Central memory CD8-positive, alpha-beta T cell (primary cell): ENCODE data around the gene SAT2.
A peak's percentile ranks its signal among the peaks of the same experiment; 100 is the strongest.
"Not testable (repeated sequence)": the region's sequence is repeated elsewhere in the genome, so short reads cannot be mapped to it uniquely, and the experiment has no call there.

Source experiments
- ATAC-seq: fragments of 150-1000 bp; cut with Tn5 transposase; replicated peaks from 2 replicates; pipeline ENCODE4 v1.10.0; 2022; ENCODE audit warnings: mild to moderate bottlenecking, moderate FRiP score, moderate number of reproducible peaks; ENCODE audit not compliant: poor library complexity, severe bottlenecking; ENCODE audit errors: extremely low read depth
- DNase-seq, 2 donors: peaks; one replicate each; pipeline ENCODE4 v3.0.0; 2021; ENCODE audit warnings: low spot score in 2 of 2
- H3K27ac Mint-ChIP-seq: one replicate; pipeline ENCODE4 v1.8.0; 2022; ENCODE audit warnings: low read depth, mild to moderate bottlenecking, moderate library complexity, mixed read lengths
- H3K27me3 Mint-ChIP-seq: one replicate; pipeline ENCODE4 v1.8.0; 2022; ENCODE audit warnings: mixed read lengths
- H3K36me3 Mint-ChIP-seq: one replicate; pipeline ENCODE4 v1.8.0; 2022; ENCODE audit warnings: mild to moderate bottlenecking, moderate library complexity, mixed read lengths; ENCODE audit not compliant: insufficient read depth
- H3K4me1 Mint-ChIP-seq: one replicate; pipeline ENCODE4 v1.8.0; 2022; ENCODE audit warnings: mixed read lengths
- H3K4me3 Mint-ChIP-seq: one replicate; pipeline ENCODE4 v1.8.0; 2022; ENCODE audit warnings: mild to moderate bottlenecking, moderate library complexity, mixed read lengths
- H3K9me3 Mint-ChIP-seq: one replicate; pipeline ENCODE4 v1.8.0; 2022; ENCODE audit warnings: mixed read lengths

The SAT2 gene

DNA sequence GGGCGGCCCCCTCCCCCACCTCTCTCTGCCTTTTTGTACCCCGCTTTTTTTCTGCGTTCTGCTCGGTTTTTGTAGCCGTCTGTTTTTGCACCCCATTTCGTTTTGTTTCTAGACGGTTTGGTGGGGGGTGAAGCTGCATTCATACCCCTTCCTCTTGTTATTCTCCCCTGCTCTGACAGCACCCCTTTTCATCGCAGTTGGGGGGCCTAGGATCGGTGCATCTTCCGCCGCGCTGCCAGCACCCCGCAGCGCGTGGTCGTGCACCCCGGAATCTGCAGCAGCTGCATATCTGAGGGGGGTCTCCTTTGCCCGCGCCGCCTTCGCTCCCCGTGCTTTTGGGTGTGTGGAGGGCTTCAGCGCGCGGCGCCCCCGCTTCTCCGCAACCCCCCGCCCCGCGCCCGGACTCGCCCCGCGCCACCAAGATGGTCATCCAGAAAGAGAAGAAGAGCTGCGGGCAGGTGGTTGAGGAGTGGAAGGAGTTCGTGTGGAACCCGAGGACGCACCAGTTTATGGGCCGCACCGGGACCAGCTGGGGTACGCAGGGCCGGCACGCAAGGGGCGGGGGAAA, 23.6 kb upstream of the SAT2 start:
- peaks cover 73% of the 10 kb centered on the region for H3K27me3 Mint-ChIP-seq
- H3K27ac Mint-ChIP-seq: no peak overlapping the region
- DNase-seq: no peak
- no peaks in the 10 kb centered on the region for H3K9me3 Mint-ChIP-seq
- peak overlapping the region; percentile 69 for H3K4me3 Mint-ChIP-seq
- peaks cover 6% of the 10 kb centered on the region for H3K36me3 Mint-ChIP-seq
- H3K4me1 Mint-ChIP-seq: peaks cover 18% of the 10 kb centered on the region
- ATAC-seq: peak; percentile 15

DNA sequence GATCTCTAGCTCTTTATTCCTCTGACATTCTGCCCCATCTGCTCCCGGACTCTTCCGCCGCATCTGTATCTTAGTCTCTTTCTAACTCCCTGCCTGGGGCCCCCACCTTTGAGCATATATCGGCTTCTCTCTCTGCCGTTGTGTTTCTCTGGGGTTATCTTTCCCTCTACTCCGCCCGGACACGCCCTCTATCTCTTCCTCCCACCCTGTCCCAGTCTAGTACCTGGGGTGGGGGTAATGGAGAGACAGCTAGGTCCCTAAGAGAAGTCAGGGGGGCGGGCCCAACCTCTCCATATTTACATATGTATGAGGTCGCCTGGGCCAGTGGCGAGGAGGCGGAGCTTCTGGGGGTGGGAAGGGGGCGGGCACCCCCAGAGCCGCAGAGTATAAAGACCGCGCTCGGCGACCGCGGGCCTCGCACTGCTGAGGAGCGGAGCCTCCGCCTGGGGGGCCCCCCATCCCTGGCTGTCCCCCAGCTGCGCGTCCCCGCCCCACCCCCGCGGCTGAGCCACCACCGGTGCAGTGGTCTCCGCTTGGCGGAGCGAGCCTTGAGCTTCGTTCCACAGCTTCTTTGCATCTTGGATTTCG, 23.0 kb upstream of the SAT2 start, which contains the start of gene ATP1B2:
Gene ATP1B2, plus strand, starts transcription at position 418 of the 588 bp plus-strand sequence. CDS start 593 bp downstream, outside the sequence.
- ATAC-seq (peak; percentile 85), DNase-seq (peak; percentile 35 to 41)
- H3K27ac Mint-ChIP-seq: no peak within 1 kb of the TSS

DNA sequence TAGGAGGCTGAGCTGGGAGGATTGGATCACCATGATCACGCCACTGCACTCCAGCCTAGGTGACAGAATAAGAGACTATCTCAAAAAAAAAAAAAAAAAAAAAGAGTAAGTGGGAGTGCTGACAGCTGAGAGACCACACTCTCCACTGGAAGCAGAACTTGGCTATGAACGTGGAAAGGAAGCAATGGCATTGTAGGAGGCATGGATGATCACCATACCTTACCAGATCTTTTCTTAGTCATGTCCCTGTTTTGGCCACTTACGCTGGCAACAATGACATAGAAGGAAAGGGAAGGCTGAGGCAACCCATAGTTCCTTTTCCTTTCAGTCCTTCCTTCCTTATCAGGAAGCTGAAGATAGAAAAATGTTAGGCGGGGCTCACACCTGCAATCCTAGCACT, 19.4 kb upstream of the SAT2 start:
- Mint-ChIP-seq H3K27ac (no peak overlapping the region), H3K36me3 (peaks cover 5% of the 10 kb centered on the region)
- ATAC-seq: no peak

More for the DNA sequence above, 23.0 kb upstream of the SAT2 start, which contains the start of gene ATP1B2:
- Mint-ChIP-seq H3K36me3 (peaks cover 6% of the 10 kb centered on the region), H3K4me1 (peaks cover 18% of the 10 kb centered on the region), H3K4me3 (peak within 1 kb of the TSS; percentile 69), H3K27me3 (peaks cover 78% of the 10 kb centered on the region), H3K9me3 (no peaks in the 10 kb centered on the region)

DNA sequence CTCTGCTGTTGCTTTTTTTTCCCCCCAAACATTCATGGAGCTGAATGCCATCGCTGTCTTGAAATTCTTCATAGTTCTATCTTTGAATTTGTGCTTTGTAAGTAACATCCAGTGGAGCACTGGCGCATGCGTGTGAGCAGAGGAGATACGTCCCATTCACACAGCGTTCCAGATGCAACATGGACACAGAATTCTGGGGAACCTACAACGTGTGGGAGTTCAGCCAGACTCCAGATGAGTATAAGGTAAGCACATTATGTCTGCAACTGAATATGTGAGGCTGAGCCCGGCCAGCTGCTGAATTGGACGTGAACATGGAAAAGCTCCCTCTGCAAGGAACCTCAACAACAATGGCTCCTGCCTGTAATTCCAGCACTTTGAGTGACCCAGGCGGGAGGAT, 18.8 kb upstream of the SAT2 start:
- H3K4me3 Mint-ChIP-seq: no peak overlapping the region
- H3K36me3 Mint-ChIP-seq: peaks cover 4% of the 10 kb centered on the region
- peaks cover 59% of the 10 kb centered on the region for H3K27me3 Mint-ChIP-seq
- DNase-seq (no peak), ATAC-seq (no peak)
- H3K9me3 Mint-ChIP-seq: no peaks in the 10 kb centered on the region
- H3K4me1 Mint-ChIP-seq: peaks cover 18% of the 10 kb centered on the region
- no peak overlapping the region for H3K27ac Mint-ChIP-seq

More for the DNA sequence above, 19.4 kb upstream of the SAT2 start:
- peaks cover 18% of the 10 kb centered on the region for H3K4me1 Mint-ChIP-seq
- no peaks in the 10 kb centered on the region for H3K9me3 Mint-ChIP-seq
- DNase-seq: no peak
- no peak overlapping the region for H3K4me3 Mint-ChIP-seq
- peaks cover 61% of the 10 kb centered on the region for H3K27me3 Mint-ChIP-seq

DNA sequence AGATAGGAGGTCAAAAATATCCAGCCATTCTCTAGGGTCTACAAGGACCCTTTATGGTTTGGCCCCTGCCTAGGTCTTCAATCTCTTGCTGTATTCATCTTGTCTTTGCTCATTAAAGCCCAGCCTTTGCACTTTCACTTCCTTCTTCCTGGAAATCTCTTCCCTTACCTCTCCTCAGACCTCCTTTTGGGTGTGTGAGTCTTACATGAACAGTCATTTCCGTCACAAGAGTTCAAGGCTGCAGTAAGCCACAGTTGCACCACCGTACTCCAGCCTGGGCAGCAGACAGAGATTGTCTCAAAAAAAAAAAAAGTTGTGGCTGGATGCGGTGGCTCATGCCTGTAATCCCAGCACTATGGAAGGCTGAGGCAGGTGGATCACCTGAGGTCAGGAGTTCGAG, 17.2 kb upstream of the SAT2 start:
- no peak overlapping the region for H3K27ac Mint-ChIP-seq
- peaks cover 2% of the 10 kb centered on the region for H3K36me3 Mint-ChIP-seq
- ATAC-seq (no peak), DNase-seq (no peak)
- H3K4me1 Mint-ChIP-seq: peaks cover 1% of the 10 kb centered on the region
- no peak overlapping the region for H3K4me3 Mint-ChIP-seq
- peaks cover 42% of the 10 kb centered on the region for H3K27me3 Mint-ChIP-seq
- no peaks in the 10 kb centered on the region for H3K9me3 Mint-ChIP-seq

DNA sequence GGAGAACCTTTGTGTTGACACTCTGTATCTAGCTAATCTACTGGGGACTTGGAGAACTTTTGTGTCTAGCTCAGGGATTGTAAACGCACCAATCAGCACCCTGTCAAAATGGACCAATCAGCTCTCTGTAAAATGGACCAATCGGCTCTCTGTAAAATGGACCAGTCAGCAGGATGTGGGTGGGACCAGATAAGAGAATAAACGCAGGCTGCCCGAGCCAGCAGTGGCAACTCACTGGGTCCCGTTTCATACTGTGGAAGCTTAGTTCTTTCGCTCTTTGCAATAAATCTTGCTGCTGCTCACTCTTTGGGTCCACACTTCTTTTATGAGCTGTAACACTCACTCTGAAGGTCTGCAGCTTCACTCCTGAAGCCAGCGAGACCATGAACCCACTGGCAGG, 14.0 kb upstream of the SAT2 start:
- DNase-seq, H3K36me3 Mint-ChIP-seq, H3K9me3 Mint-ChIP-seq, H3K4me3 Mint-ChIP-seq, H3K27ac Mint-ChIP-seq, ATAC-seq, H3K4me1 Mint-ChIP-seq: not testable (repeated sequence)
- peaks cover 21% of the 10 kb centered on the region for H3K27me3 Mint-ChIP-seq

DNA sequence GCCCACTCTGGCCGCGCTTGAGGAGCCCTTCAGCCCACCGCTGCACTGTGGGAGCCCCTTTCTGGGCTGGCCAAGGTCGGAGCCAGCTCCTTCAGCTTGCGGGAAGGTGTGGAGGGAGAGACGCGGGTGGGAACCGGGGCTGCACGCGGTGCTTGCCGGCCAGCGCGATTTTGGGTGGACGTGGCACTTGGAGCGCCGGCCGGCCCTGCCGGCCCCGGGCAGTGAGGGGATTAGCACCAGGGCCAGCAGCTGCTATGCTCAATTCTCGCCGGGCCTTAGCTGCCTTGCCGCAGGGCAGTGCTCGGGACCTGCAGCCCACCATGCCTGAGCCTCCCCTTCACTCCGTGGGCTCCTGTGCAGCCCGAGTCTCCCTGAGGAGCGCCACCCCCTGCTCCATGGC, 13.2 kb upstream of the SAT2 start:
- no peak for ATAC-seq
- no peak for DNase-seq
- Mint-ChIP-seq H3K4me1 (no peaks in the 10 kb centered on the region), H3K27ac (no peak overlapping the region), H3K4me3 (no peak overlapping the region), H3K27me3 (peaks cover 12% of the 10 kb centered on the region), H3K36me3 (no peaks in the 10 kb centered on the region), H3K9me3 (no peaks in the 10 kb centered on the region)

DNA sequence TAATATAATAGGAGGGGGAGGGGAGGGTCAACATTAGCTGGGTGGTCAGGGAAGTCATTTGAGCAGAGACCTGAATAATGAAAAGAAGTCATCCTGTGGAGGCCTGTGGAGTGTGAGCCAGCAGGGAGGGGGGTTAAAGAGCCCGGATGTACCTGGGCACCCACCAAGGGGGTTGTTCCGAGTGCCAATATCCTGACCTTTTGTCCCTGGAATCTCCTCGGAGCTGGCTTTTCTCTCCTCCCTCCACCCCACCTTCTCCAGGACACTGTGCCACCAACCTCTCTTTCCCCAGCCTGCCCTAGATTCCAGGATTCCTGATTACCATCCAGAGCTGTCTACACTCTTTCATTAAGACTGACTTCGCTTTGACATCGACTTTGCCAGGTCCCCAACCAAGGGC, 8.5 kb upstream of the SAT2 start:
- no peak overlapping the region for H3K27ac Mint-ChIP-seq
- H3K4me1 Mint-ChIP-seq: no peaks in the 10 kb centered on the region
- ATAC-seq (no peak), DNase-seq (no peak)
- H3K27me3 Mint-ChIP-seq: no peaks in the 10 kb centered on the region
- no peaks in the 10 kb centered on the region for H3K9me3 Mint-ChIP-seq
- no peaks in the 10 kb centered on the region for H3K36me3 Mint-ChIP-seq
- no peak overlapping the region for H3K4me3 Mint-ChIP-seq

DNA sequence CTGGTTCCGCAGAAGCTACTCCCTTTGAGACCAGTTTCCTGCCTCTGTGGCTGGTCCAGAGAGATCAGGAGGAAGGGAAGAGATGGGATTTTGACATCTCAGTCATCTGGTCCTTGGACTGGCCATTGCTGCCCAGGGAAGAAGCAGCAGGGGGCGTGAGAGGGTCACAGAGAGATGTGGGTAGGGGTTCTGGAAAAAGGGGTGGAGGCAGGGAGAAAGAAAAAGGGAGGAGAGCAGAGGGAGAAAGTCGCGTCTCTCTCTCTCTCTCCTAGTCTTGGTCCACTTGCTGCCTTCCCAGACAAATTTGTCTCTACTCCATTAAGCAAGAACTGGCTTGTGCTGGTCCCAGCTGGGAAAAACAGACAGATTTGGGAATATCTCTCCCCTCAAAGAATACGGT, 6.8 kb upstream of the SAT2 start:
- DNase-seq: no peak
- Mint-ChIP-seq H3K27ac (no peak overlapping the region), H3K9me3 (no peaks in the 10 kb centered on the region)

DNA sequence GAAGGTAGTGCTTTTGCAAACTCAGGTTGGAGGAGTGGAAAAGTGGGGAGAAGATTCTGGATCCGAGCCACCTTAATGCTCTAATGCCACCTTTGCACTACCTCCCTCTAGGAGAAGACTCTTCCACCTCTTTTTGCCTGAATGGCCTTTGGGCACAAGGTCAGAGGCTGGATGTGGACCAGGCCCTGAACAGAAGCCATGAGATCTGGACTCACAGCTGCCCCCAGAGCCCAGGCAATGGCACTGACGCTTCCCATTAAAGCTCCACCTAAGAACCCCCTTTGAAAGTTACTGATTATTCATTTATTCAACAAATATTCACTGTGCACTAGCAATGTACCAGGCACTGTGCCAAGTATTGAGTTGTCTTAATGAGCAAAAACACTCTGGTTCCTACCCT, 5.5 kb upstream of the SAT2 start:
- ATAC-seq (no peak), DNase-seq (no peak)
- H3K36me3 Mint-ChIP-seq: no peaks in the 10 kb centered on the region
- no peaks in the 10 kb centered on the region for H3K9me3 Mint-ChIP-seq
- no peak overlapping the region for H3K4me3 Mint-ChIP-seq
- H3K4me1 Mint-ChIP-seq: no peaks in the 10 kb centered on the region
- no peak overlapping the region for H3K27ac Mint-ChIP-seq
- H3K27me3 Mint-ChIP-seq: no peaks in the 10 kb centered on the region

More for the DNA sequence above, 6.8 kb upstream of the SAT2 start:
- Mint-ChIP-seq H3K36me3 (no peaks in the 10 kb centered on the region), H3K4me3 (no peak overlapping the region), H3K27me3 (no peaks in the 10 kb centered on the region), H3K4me1 (no peaks in the 10 kb centered on the region)
- ATAC-seq: no peak

DNA sequence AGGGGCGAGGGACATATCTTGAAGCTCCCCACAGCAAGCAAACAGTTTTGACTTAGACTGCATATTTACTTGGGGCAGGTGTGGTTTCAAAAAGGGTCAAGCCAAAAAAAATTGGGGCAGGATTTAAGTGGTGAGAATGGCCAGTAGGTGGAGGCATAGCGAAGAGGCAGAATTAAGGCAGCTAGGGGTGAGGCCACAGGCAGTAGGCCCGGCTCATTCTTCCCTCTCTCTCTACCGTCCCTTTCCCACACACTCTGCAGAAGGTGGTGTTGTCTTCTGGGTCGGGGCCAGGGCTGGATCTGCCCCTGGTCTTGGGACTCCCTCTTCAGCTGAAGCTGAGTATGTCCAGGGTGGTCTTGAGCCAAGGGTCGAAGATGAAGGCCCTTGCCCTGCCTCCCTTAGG, 4.9 kb upstream of the SAT2 start:
- Mint-ChIP-seq H3K9me3 (no peaks in the 10 kb centered on the region), H3K27ac (no peak overlapping the region), H3K36me3 (no peaks in the 10 kb centered on the region), H3K4me3 (no peak overlapping the region), H3K4me1 (peaks cover 2% of the 10 kb centered on the region), H3K27me3 (no peaks in the 10 kb centered on the region)
- ATAC-seq: no peak
- DNase-seq: no peak

DNA sequence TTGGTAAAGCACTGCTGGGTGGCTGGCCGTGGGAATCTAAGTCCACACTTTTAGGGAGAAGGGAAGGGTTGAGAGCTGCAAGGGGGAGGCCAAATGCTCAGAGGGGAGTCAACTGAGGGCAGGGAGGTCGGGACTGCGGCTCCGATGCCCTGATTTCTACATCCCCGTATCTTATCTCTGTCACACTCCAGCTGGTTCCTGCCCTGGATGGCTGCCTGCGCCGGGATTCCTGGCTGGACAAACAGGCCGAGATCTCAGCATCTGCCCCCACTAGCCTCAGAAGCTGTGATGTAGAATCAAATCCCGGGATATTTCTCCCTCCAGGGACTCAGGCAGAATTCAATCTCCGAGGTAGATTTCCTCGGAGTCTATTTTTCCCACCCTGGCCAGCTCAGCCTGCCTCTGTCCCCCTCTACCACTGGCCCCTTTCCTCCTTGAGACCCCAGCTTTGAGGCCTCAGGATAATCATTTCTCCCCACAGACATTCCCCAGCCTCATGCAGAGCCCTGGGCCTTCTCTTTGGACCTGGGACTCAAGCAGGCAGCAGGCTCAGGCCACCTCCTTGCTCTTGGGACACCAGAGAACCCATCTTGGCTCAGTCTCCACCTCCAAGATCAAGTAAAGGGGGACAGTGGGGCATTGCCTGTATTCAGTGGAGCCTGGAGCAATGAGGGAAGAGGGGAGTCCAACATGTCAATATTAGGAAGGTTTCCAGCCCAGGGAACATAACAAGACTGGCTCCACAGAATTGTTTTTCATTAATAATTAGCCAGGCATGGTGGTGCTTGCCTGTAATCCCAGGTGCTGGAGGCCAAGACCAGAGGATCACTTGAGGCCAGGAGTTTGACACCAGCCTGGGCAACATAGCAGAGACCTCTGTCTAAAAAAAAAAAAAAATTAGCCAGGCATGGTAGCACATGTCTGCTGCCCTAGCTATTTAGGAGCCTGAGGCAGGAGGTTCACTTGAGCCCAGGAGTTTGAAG, 4.1 kb upstream of the SAT2 start:
- DNase-seq (no peak), ATAC-seq (no peak)
- H3K9me3 Mint-ChIP-seq: no peaks in the 10 kb centered on the region
- H3K4me3 Mint-ChIP-seq: no peak overlapping the region
- no peaks in the 10 kb centered on the region for H3K27me3 Mint-ChIP-seq
- H3K27ac Mint-ChIP-seq: no peak overlapping the region
- H3K4me1 Mint-ChIP-seq: peaks cover 10% of the 10 kb centered on the region
- no peaks in the 10 kb centered on the region for H3K36me3 Mint-ChIP-seq
